ENCODE results near the gene PPP3R1. TPM values are rescaled to one million over a fixed set of nuclear protein-coding genes. Genes with fewer than 3 reads are reported as not detected.

The PPP3R1 gene
- total RNA-seq, 1 donor from 2014 or later, result 39.1 TPM

GRCh38 chr2:68222287-68222686 is 30.0 kb downstream of the PPP3R1 start:
- Histone ChIP-seq H3K4me3 (ENCODE audit: low read length in 3 of 3) (no peak overlapping the region), H3K4me1 (ENCODE audit: control insufficient read depth in 3 of 3, insufficient read depth in 3 of 3, low read length in 3 of 3) (peaks cover 5 to 14% (median 7%) of the 10 kb centered on the region in 3 donors), H3K9ac (ENCODE audit: low read depth in 1 of 3, low read length in 3 of 3) (no peak overlapping the region), H3K27me3 (ENCODE audit: control insufficient read depth in 3 of 3, insufficient read depth in 3 of 3, low read length in 3 of 3) (no peaks in the 10 kb centered on the region), H3K27ac (ENCODE audit: low read depth, low read length) (no peak overlapping the region), H3K36me3 (ENCODE audit: control insufficient read depth in 3 of 3, insufficient read depth in 3 of 3, low read length in 3 of 3) (no peaks in the 10 kb centered on the region), H3K9me3 (ENCODE audit: control insufficient read depth in 3 of 3, low read length in 3 of 3) (no peaks in the 10 kb centered on the region)

DNA sequence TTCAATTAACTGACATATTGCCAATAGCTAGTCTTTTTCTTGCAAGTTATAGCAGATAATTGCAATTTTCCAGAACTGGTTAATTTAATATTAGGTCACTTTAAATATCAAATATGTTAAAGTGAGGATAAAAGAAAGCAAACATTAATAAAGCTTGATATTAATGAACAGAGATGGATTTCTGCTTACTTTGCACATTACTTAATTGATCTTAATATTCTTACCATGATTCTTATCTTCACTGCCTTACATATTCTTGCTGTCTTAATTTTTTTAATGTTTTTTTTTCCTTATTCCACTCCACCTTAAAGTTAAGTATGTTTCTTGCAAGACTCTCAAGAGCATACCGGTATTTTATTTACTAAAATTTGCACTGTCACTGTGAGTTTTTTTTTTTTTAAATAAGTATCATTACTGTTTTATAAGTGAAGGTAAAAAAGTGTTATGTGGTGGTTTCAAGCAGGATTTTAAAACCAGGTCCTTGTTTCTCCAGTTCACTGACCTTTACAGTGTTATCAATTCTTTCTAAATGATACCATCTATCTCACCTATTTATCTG is 33.9 kb downstream of the PPP3R1 start:
- Histone ChIP-seq H3K36me3 (ENCODE audit: control insufficient read depth in 3 of 3, insufficient read depth in 3 of 3, low read length in 3 of 3) (no peaks in the 10 kb centered on the region), H3K9me3 (ENCODE audit: control insufficient read depth in 3 of 3, low read length in 3 of 3) (no peaks in the 10 kb centered on the region), H3K9ac (ENCODE audit: low read depth in 1 of 3, low read length in 3 of 3) (no peak overlapping the region), H3K27ac (ENCODE audit: low read depth, low read length) (no peak overlapping the region), H3K4me1 (ENCODE audit: control insufficient read depth in 3 of 3, insufficient read depth in 3 of 3, low read length in 3 of 3) (peaks cover 6 to 26% (median 20%) of the 10 kb centered on the region in 3 donors), H3K27me3 (ENCODE audit: control insufficient read depth in 3 of 3, insufficient read depth in 3 of 3, low read length in 3 of 3) (no peaks in the 10 kb centered on the region), H3K4me3 (ENCODE audit: low read length in 3 of 3) (no peak overlapping the region)

GRCh38 chr2:68217729-68218128 is 34.6 kb downstream of the PPP3R1 start:
- H3K36me3 ChIP-seq (ENCODE audit: control insufficient read depth in 3 of 3, insufficient read depth in 3 of 3, low read length in 3 of 3), result no peaks in the 10 kb centered on the region
- H3K4me3 ChIP-seq (ENCODE audit: low read length in 3 of 3), result no peak overlapping the region
- H3K27me3 ChIP-seq (ENCODE audit: control insufficient read depth in 3 of 3, insufficient read depth in 3 of 3, low read length in 3 of 3), result no peaks in the 10 kb centered on the region
- no peaks in the 10 kb centered on the region for H3K9me3 ChIP-seq (ENCODE audit: control insufficient read depth in 3 of 3, low read length in 3 of 3)
- peak overlapping the region in 1 of 3 donors; percentile 7 for H3K9ac ChIP-seq (ENCODE audit: low read depth in 1 of 3, low read length in 3 of 3)
- H3K27ac ChIP-seq (ENCODE audit: low read depth, low read length), result no peak overlapping the region
- peaks cover 6 to 26% (median 20%) of the 10 kb centered on the region in 3 donors for H3K4me1 ChIP-seq (ENCODE audit: control insufficient read depth in 3 of 3, insufficient read depth in 3 of 3, low read length in 3 of 3)

- peaks cover 3 to 21% (median 16%) of the 10 kb centered on the region in 3 donors for H3K4me1 ChIP-seq (ENCODE audit: control insufficient read depth in 3 of 3, insufficient read depth in 3 of 3, low read length in 3 of 3)
Observed at GRCh38 chr2:68216454-68217310, 35.6 kb downstream of the PPP3R1 start.

DNA sequence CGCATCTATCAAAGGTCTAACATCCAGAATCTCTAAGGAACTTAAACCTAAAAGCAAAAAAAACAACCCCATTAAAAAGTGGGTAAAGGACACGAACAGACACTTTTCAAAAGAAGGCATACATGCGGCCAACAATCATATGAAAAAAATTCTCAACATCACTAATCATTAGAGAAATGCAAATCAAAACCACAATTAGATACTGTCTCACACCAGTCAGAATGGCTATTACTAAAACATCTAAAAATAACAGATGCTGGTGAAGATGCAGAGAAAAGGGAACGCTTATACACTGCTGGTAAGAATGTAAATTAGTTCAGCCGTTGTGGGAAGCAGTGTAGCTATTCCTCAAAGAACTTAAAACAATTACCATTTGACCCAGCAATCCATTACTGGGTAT is 38.0 kb downstream of the PPP3R1 start:
- peaks cover 3 to 21% (median 16%) of the 10 kb centered on the region in 3 donors for H3K4me1 ChIP-seq (ENCODE audit: control insufficient read depth in 3 of 3, insufficient read depth in 3 of 3, low read length in 3 of 3)
- H3K9ac ChIP-seq (ENCODE audit: low read depth in 1 of 3, low read length in 3 of 3), result no peak overlapping the region
- no peak overlapping the region for H3K4me3 ChIP-seq (ENCODE audit: low read length in 3 of 3)
- no peaks in the 10 kb centered on the region for H3K9me3 ChIP-seq (ENCODE audit: control insufficient read depth in 3 of 3, low read length in 3 of 3)
- no peak overlapping the region for H3K27ac ChIP-seq (ENCODE audit: low read depth, low read length)
- H3K27me3 ChIP-seq (ENCODE audit: control insufficient read depth in 3 of 3, insufficient read depth in 3 of 3, low read length in 3 of 3), result no peaks in the 10 kb centered on the region
- no peaks in the 10 kb centered on the region for H3K36me3 ChIP-seq (ENCODE audit: control insufficient read depth in 3 of 3, insufficient read depth in 3 of 3, low read length in 3 of 3)

More at GRCh38 chr2:68216454-68217310, 35.6 kb downstream of the PPP3R1 start:
- Histone ChIP-seq H3K36me3 (ENCODE audit: control insufficient read depth in 3 of 3, insufficient read depth in 3 of 3, low read length in 3 of 3) (no peaks in the 10 kb centered on the region), H3K27me3 (ENCODE audit: control insufficient read depth in 3 of 3, insufficient read depth in 3 of 3, low read length in 3 of 3) (no peaks in the 10 kb centered on the region), H3K4me3 (ENCODE audit: low read length in 3 of 3) (no peak overlapping the region), H3K27ac (ENCODE audit: low read depth, low read length) (no peak overlapping the region), H3K9me3 (ENCODE audit: control insufficient read depth in 3 of 3, low read length in 3 of 3) (no peaks in the 10 kb centered on the region), H3K9ac (ENCODE audit: low read depth in 1 of 3, low read length in 3 of 3) (no peak overlapping the region)

DNA sequence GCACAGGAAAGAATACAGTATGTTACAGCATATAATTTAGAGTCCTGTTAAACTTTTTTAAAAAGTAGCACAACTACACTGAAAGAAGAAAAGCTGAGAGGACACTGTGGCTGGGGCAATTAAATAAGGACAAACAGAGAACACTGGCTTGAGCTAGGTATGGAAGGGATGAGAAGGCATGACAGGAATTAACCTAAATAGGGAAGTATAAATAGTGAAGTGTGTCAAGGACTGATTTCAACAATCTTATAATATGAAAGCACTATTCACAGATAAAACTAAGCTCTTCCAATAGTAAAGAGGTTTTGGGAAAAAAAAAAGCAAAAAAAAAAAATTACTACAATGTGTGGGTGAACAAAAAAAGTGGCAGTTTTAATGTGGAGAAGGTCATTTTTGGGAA is 45.5 kb downstream of the PPP3R1 start:
- no peak overlapping the region for H3K4me3 ChIP-seq (ENCODE audit: low read length in 3 of 3)
- H3K9me3 ChIP-seq (ENCODE audit: control insufficient read depth in 3 of 3, low read length in 3 of 3), result no peaks in the 10 kb centered on the region
- no peaks in the 10 kb centered on the region for H3K36me3 ChIP-seq (ENCODE audit: control insufficient read depth in 3 of 3, insufficient read depth in 3 of 3, low read length in 3 of 3)
- no peak overlapping the region for H3K9ac ChIP-seq (ENCODE audit: low read depth in 1 of 3, low read length in 3 of 3)
- H3K4me1 ChIP-seq (ENCODE audit: control insufficient read depth in 3 of 3, insufficient read depth in 3 of 3, low read length in 3 of 3), result peaks cover 4 to 7% (median 6%) of the 10 kb centered on the region in 3 donors
- no peaks in the 10 kb centered on the region for H3K27me3 ChIP-seq (ENCODE audit: control insufficient read depth in 3 of 3, insufficient read depth in 3 of 3, low read length in 3 of 3)
- H3K27ac ChIP-seq (ENCODE audit: low read depth, low read length), result no peak overlapping the region

- no peaks in the 10 kb centered on the region for H3K36me3 ChIP-seq (ENCODE audit: control insufficient read depth in 3 of 3, insufficient read depth in 3 of 3, low read length in 3 of 3)
- H3K27me3 ChIP-seq (ENCODE audit: control insufficient read depth in 3 of 3, insufficient read depth in 3 of 3, low read length in 3 of 3), result no peaks in the 10 kb centered on the region
- no peaks in the 10 kb centered on the region for H3K9me3 ChIP-seq (ENCODE audit: control insufficient read depth in 3 of 3, low read length in 3 of 3)
- H3K4me3 ChIP-seq (ENCODE audit: low read length in 3 of 3), result no peak overlapping the region
- H3K9ac ChIP-seq (ENCODE audit: low read depth in 1 of 3, low read length in 3 of 3), result no peak overlapping the region
- H3K4me1 ChIP-seq (ENCODE audit: control insufficient read depth in 3 of 3, insufficient read depth in 3 of 3, low read length in 3 of 3), result peaks cover 4 to 7% (median 6%) of the 10 kb centered on the region in 3 donors
- H3K27ac ChIP-seq (ENCODE audit: low read depth, low read length), result no peak overlapping the region
Observed at GRCh38 chr2:68203587-68203986, 48.7 kb downstream of the PPP3R1 start.

DNA sequence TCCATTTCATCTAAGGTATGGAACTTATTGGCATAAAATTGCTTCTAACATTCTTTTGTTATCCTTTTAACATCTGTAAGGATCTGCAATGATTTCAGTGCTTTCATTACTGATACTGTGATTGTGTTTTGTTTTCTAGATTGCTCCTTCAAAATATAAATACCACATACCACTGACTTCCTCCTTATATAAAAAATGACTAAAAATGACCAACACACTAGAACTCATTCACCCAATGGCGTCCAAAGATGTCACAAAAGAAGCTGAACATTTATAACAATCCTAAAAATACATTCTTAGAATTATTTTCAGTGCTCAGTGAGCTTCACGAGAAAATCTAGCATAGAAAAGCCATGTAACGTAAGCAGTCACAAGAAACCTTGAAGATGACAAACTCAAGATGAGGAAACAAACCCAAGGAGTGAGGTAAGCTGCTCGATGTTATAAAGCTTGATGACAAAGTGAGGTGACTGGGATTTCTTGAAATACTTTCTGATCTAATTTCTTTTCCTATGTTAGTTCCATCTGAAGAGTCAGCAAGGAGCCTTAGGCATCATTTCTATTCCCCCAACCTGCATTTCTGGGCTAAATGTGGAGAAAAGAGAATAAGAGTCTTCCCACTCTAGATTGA is 52.1 kb downstream of the PPP3R1 start:
- Histone ChIP-seq H3K4me1 (ENCODE audit: control insufficient read depth in 3 of 3, insufficient read depth in 3 of 3, low read length in 3 of 3) (peaks cover 0 to 13% (median 4%) of the 10 kb centered on the region in 3 donors), H3K27ac (ENCODE audit: low read depth, low read length) (no peak overlapping the region), H3K9ac (ENCODE audit: low read depth in 1 of 3, low read length in 3 of 3) (peak overlapping the region in 1 of 3 donors; percentile 20)

DNA sequence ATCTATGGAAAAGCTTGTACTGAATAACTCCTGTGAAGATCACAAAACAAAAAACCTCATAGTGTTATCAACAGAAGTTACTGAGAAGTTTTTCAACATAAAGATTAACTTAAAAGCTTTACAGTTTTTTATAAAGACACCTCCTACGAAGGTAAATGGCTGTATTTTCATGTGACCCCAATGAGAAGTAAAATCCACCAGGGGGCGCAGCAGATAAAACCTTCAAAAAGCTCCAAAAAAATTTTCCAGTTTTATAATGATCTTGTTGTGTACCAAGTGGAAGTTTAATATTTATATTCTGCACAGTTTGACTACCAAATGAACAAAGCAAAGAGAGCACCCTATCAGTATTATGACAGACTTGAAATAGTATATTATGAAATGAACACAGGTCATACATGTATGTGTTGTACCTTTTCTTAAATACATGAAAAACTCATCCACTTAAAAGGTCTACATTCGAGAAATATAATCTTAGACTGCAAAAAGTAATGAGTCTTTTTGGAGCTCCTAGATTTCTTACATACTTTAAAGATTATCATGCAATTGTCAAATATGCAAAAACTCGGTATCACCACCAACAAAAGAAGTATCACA is 56.1 kb downstream of the PPP3R1 start:
- Histone ChIP-seq H3K27ac (ENCODE audit: low read depth, low read length) (no peak overlapping the region), H3K4me1 (ENCODE audit: control insufficient read depth in 3 of 3, insufficient read depth in 3 of 3, low read length in 3 of 3) (peaks cover 2 to 12% (median 2%) of the 10 kb centered on the region in 3 donors), H3K36me3 (ENCODE audit: control insufficient read depth in 3 of 3, insufficient read depth in 3 of 3, low read length in 3 of 3) (no peaks in the 10 kb centered on the region), H3K9ac (ENCODE audit: low read depth in 1 of 3, low read length in 3 of 3) (no peak overlapping the region), H3K27me3 (ENCODE audit: control insufficient read depth in 3 of 3, insufficient read depth in 3 of 3, low read length in 3 of 3) (no peaks in the 10 kb centered on the region), H3K4me3 (ENCODE audit: low read length in 3 of 3) (no peak overlapping the region), H3K9me3 (ENCODE audit: control insufficient read depth in 3 of 3, low read length in 3 of 3) (no peaks in the 10 kb centered on the region)

More for the DNA sequence above, 52.1 kb downstream of the PPP3R1 start:
- Histone ChIP-seq H3K27me3 (ENCODE audit: control insufficient read depth in 3 of 3, insufficient read depth in 3 of 3, low read length in 3 of 3) (no peaks in the 10 kb centered on the region), H3K4me3 (ENCODE audit: low read length in 3 of 3) (no peak overlapping the region), H3K9me3 (ENCODE audit: control insufficient read depth in 3 of 3, low read length in 3 of 3) (no peaks in the 10 kb centered on the region), H3K36me3 (ENCODE audit: control insufficient read depth in 3 of 3, insufficient read depth in 3 of 3, low read length in 3 of 3) (no peaks in the 10 kb centered on the region)
